HepG2 (cell line): Measurements from ENCODE around the gene ADCY7. TPM values are rescaled to one million over a fixed set of nuclear protein-coding genes. Genes with fewer than 3 reads are reported as not detected.

ENCODE experiments used
- AHR ChIP-seq: IDR thresholded peaks from 2 replicates; pipeline ENCODE4 v1.6.1; 2018; ENCODE audit warnings: missing genetic modification reagents, missing compliant biosample characterization
- EED ChIP-seq: sonication (generic); formaldehyde crosslinking; IDR thresholded peaks from 2 replicates; pipeline ENCODE4 v1.5.0; 2020; ENCODE audit warnings: mild to moderate bottlenecking, missing genetic modification reagents
- GATAD2A ChIP-seq: IDR thresholded peaks from 2 replicates; pipeline ENCODE4 v1.6.1; 2016
- HIC2 ChIP-seq: sonication (generic); formaldehyde crosslinking; IDR thresholded peaks from 2 replicates; pipeline ENCODE4 v1.9.0; 2022; ENCODE audit warnings: low read depth, missing genetic modification reagents
- HMGA1 ChIP-seq: sonication (generic); formaldehyde crosslinking; conservative IDR thresholded peaks from 2 replicates; pipeline ENCODE4 v1.4.0; 2020; ENCODE audit warnings: missing genetic modification reagents
- HNF1B ChIP-seq: sonication (generic); formaldehyde crosslinking; IDR thresholded peaks from 2 replicates; pipeline ENCODE4 v1.5.1; 2020; ENCODE audit warnings: mild to moderate bottlenecking, moderate library complexity, missing genetic modification reagents
- HNRNPLL ChIP-seq: fragments of 200-400 bp; formaldehyde crosslinking; IDR thresholded peaks from 2 replicates; pipeline ENCODE4 v1.6.1; 2017; ENCODE audit warnings: mild to moderate bottlenecking, low read depth, low read length; ENCODE audit not compliant: poor library complexity, severe bottlenecking
- MXD3 ChIP-seq: IDR thresholded peaks from 2 replicates; pipeline ENCODE4 v1.6.1; 2016; ENCODE audit warnings: mild to moderate bottlenecking, missing biosample characterization, missing genetic modification reagents
- PAXIP1 ChIP-seq: sonication (generic); formaldehyde crosslinking; conservative IDR thresholded peaks from 2 replicates; pipeline ENCODE4 v1.4.0; 2020; ENCODE audit warnings: mild to moderate bottlenecking, missing genetic modification reagents, moderate library complexity
- PITX1 ChIP-seq: sonication (generic); formaldehyde crosslinking; IDR thresholded peaks from 2 replicates; pipeline ENCODE4 v1.5.1; 2020; ENCODE audit warnings: mild to moderate bottlenecking, missing genetic modification reagents
- RFX5 ChIP-seq: IDR thresholded peaks from 2 replicates; pipeline ENCODE4 v1.6.1; 2011; ENCODE audit warnings: low read depth, low read length, improper control_type of control experiment
- RXRB ChIP-seq: IDR thresholded peaks from 2 replicates; pipeline ENCODE4 v1.6.1; 2016; ENCODE audit warnings: borderline replicate concordance, missing genetic modification reagents, missing compliant biosample characterization
- SRSF1 ChIP-seq: fragments of 200-400 bp; formaldehyde crosslinking; optimal IDR thresholded peaks from 2 replicates; pipeline ENCODE3; 2017; ENCODE audit warnings: mild to moderate bottlenecking, low read depth, low read length, moderate library complexity
- ZNF558 ChIP-seq: sonication (generic); formaldehyde crosslinking; IDR thresholded peaks from 2 replicates; pipeline ENCODE4 v1.9.0; 2022; ENCODE audit warnings: mild to moderate bottlenecking, missing genetic modification reagents, borderline replicate concordance
- ZNF576 ChIP-seq: sonication (generic); formaldehyde crosslinking; IDR thresholded peaks from 2 replicates; pipeline ENCODE4 v1.4.0; 2020; ENCODE audit warnings: mild to moderate bottlenecking, missing genetic modification reagents
- ZNF749 ChIP-seq: sonication (generic); formaldehyde crosslinking; IDR thresholded peaks from 2 replicates; pipeline ENCODE4 v1.8.0; 2022; ENCODE audit warnings: mild to moderate bottlenecking, missing genetic modification reagents, moderate library complexity, borderline replicate concordance
- ZNF770 ChIP-seq: sonication (generic); formaldehyde crosslinking; IDR thresholded peaks from 2 replicates; pipeline ENCODE4 v1.5.0; 2020; ENCODE audit warnings: mild to moderate bottlenecking, missing genetic modification reagents
- polyA plus RNA-seq, 8 experiments: library from polyadenylated mRNA; depleted of rRNA in 3 of 8; stranded (reverse) in 7 of 8; unstranded in 1 of 8; fragments of >200 nt; fragmentation: Illumina TruSeq in 4 of 8; extraction: Trizol in 4 of 8; gene quantifications; 2 replicates each; pipeline versions ENCODE4 v1.2.1 to v1.2.3, GENCODE V29; 2011 to 2016; ENCODE audit warnings: low read depth in 4 of 8, missing spikeins in 1 of 8, mixed read lengths in 1 of 8; ENCODE audit not compliant: insufficient read depth in 1 of 8
- total RNA-seq, 5 experiments: library from RNA; depleted of rRNA; stranded (reverse); fragments of >200 nt; fragmentation: Illumina TruSeq; extraction: Trizol; gene quantifications; 2 replicates each; pipeline ENCODE4 v1.2.3, GENCODE V29; 2016; ENCODE audit warnings: low read depth in 1 of 5

The ADCY7 gene
- total and polyA plus RNA-seq, 2 of the 13 experiments (the other 11 are each of a cell fraction or from before 2014, with no cell fraction given), result 2.2 to 4.3 TPM

- TF ChIP-seq ZNF770 (CRISPR knock-in tag) (0 out of 2 replicates have a peak, but pooled peaks have one; percentile 26), RFX5 (no peak), ZNF749 (CRISPR knock-in tag) (no peak), PAXIP1 (CRISPR knock-in tag) (peak; percentile 88), ZNF558 (CRISPR knock-in tag) (no peak), MXD3 (CRISPR knock-in tag) (no peak), EED (CRISPR knock-in tag) (no peak; the same call in 1 of the 2 replicates), ZNF576 (CRISPR knock-in tag) (no peak), HNRNPLL (no peak), HIC2 (CRISPR knock-in tag) (peak; percentile 91), AHR (CRISPR knock-in tag) (0 out of 2 replicates have a peak, but pooled peaks have one; percentile 33), PITX1 (CRISPR knock-in tag) (peak; percentile 62; the same call in 1 of the 2 replicates), HMGA1 (no peak), GATAD2A (CRISPR knock-in tag) (peak; percentile 90), HNF1B (CRISPR knock-in tag) (peak; percentile 77; the same call in 1 of the 2 replicates), RXRB (CRISPR knock-in tag) (peak; percentile 64; the same call in 1 of the 2 replicates), SRSF1 (no peak)
These were observed 16.7 kb downstream of the ADCY7 start (continued) for GRCh38 chr16:50282955-50283631.
